Mononuclear cell (primary cell): ENCODE results near the gene LYPD8. TPM values are rescaled to one million over a fixed set of nuclear protein-coding genes. Genes with fewer than 3 reads are reported as not detected.

Experiments
- H3K27me3 ChIP-seq: 2 replicates; pipeline ENCODE4 v1.6.0; 2011; ENCODE audit warnings: low read length, control low read depth; ENCODE audit not compliant: insufficient read depth
- H3K4me1 ChIP-seq: 2 replicates; pipeline ENCODE4 v1.5.1; 2011; ENCODE audit warnings: mild to moderate bottlenecking, low read length, control low read depth; ENCODE audit not compliant: insufficient read depth
- H3K4me3 ChIP-seq: 2 replicates; pipeline ENCODE4 v1.5.1; 2011; ENCODE audit warnings: mild to moderate bottlenecking, low read length, moderate library complexity
- H3K9me3 ChIP-seq: 2 replicates; pipeline ENCODE4 v1.5.1; 2011; ENCODE audit warnings: low read depth, mild to moderate bottlenecking, control low read depth, low read length
- total RNA-seq: library from RNA; depleted of rRNA; stranded (reverse); fragments of >200 nt; gene quantifications from one replicate; pipeline ENCODE4 v1.2.3, GENCODE V29; 2012

Gene LYPD8
- total RNA-seq, 1 donor: not detected

DNA sequence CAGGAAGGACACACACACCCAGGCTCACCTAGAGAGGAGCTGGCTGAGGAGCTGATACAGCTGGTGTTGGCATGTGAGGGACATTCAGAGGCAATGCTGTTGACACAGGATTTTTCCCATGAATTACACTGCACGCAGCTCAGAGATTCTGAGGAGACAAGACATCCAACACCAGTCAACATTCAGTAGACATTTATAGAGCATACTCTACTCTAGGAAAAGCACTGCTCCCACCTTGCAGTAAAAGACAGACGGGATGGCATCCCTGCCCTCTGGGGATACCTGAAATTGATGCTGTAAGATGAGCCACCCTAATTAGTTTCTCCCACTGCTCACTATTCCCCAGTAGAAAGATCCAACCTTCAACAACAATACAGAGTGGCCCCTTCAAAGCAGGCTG lies 5.1 kb downstream of the LYPD8 start:
- Histone ChIP-seq H3K4me1 (peaks cover 4% of the 10 kb centered on the region), H3K4me3 (no peak overlapping the region), H3K9me3 (no peaks in the 10 kb centered on the region), H3K27me3 (no peaks in the 10 kb centered on the region)

DNA sequence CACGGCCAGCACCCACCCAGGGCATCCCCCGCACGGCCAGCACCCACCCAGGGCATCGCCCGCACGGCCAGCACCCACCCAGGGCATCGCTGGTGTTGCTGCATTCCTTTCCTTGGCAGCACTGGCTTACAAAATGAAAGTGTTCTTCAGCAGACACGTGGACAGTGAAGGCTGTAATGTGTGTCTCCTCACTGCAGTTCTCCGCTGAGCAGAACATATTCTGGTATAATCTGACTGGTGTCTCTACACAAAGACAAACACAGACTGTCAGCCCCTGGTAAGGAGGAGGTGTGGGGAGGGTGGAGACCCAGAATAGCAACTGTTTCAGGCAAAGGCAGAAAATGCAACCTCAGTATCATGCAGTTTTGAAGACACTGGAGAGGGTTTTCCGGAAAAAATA lies 7.3 kb downstream of the LYPD8 start:
- Histone ChIP-seq H3K4me3 (no peak overlapping the region), H3K27me3 (no peaks in the 10 kb centered on the region), H3K9me3 (no peaks in the 10 kb centered on the region), H3K4me1 (peaks cover 4% of the 10 kb centered on the region)

DNA sequence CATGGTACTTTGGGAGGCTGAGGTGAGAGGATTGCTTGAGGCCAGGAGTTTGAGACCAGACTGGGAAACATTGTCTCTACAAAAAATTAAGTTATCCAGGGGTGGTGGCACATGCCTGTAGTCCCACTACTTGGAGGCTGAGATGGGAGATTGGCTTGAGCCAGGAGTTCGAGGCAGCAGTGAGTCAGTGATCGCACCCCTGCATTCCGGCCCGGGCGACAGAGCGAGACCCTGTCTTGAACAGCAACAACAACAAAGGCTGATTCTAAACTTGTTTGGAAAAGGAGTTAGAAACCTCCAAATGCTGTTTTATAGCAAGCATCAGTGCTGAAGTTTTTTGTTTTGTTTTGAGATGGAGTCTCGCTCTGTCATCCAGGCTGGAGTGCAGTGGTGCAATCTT lies 14.7 kb downstream of the LYPD8 start:
- Histone ChIP-seq H3K4me1 (no peaks in the 10 kb centered on the region), H3K9me3 (no peaks in the 10 kb centered on the region), H3K4me3 (no peak overlapping the region), H3K27me3 (no peaks in the 10 kb centered on the region)

DNA sequence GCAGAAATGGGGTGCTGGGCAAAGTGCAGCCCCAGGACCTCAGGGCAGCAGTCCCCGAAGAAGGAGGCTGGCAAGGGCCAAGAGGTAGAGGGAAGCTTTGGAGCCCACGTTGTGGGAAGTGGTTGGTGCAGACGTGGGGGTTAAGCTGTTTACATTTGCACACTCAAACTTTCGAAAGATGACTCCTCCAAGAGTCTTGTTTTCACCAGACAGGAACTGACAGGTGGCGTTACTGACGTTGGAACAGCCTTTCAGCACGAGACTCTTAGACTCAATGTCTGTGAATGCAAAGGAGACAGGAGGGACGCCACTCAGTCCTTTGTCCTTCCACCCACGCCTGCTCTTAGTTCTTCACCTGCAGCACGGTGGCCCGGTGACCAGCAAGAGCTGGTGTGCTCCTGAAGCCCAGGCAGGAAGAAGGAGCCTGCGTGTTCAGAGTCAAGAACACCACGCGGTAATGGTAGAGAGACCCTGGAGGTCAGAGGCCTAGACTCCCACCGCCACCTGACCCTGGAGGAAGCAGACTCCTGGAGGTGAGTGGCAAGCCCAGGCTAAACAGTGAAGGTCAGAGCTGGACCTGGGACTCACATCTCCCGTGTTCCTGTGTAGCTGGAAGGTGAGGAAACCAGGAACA lies 15.9 kb downstream of the LYPD8 start:
- Histone ChIP-seq H3K4me1 (no peaks in the 10 kb centered on the region), H3K9me3 (no peaks in the 10 kb centered on the region), H3K4me3 (no peak overlapping the region), H3K27me3 (no peaks in the 10 kb centered on the region)

DNA sequence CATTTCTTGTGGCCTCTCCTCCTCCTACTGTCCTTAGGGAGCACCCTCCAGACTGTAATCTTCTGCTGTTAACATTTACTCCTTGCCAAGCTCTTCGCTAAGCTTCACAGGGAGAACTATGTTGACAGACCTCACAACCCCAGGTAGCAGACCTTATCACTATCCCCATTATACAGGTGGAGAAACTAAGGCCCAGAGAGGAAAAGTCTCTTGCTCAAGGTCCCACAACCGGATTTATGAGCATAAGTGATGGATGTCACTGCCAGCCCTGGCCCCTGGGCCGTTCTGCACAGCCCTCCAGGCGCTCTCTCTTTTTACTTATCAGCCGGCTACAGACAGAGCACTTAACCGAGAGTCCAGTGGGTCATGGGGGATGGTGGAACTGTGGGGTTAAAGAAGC lies 18.1 kb downstream of the LYPD8 start:
- no peaks in the 10 kb centered on the region for H3K9me3 ChIP-seq
- H3K27me3 ChIP-seq: no peaks in the 10 kb centered on the region
- no peaks in the 10 kb centered on the region for H3K4me1 ChIP-seq
- H3K4me3 ChIP-seq: no peak overlapping the region

DNA sequence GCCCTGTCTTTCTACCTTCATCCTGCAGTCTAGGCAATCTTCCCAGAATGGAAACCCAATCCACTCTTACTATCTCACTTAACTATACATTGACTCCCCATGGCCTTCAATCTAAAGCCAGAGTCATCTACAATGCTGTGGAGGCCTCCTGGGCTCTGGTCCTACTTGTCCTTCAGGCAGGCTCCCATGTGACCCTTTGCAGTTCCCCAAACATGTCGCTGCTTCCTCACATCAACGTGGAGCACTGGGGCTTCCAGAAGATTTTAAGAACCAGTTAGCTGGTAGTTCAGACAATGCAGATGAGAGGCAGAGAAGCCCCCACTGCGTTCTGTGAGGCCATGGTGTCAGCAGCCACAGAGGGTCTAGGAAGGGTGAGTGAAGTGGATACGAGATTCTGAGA lies 18.6 kb downstream of the LYPD8 start:
- Histone ChIP-seq H3K27me3 (no peaks in the 10 kb centered on the region), H3K4me1 (no peaks in the 10 kb centered on the region), H3K4me3 (no peak overlapping the region), H3K9me3 (no peaks in the 10 kb centered on the region)

DNA sequence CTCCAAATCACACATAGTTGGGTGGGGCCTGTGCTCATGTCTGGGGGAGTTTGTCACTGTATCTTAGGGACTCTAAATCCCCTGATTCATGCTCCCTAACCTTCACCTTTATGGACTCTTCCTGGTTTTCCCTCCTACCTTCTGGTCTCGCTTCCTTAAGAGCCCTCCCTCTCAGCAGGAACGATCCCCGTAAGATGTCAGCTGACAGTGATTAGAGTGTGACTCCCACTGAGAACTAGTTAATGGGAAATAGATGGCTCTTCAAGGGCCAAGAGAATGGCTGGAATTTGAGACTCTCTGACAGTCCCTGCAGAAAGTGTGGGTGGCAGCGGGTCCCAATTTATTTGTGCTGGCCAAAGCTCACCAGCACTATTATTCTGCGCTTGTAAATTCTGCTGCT lies 22.0 kb downstream of the LYPD8 start:
- no peaks in the 10 kb centered on the region for H3K27me3 ChIP-seq
- H3K4me1 ChIP-seq: no peaks in the 10 kb centered on the region

DNA sequence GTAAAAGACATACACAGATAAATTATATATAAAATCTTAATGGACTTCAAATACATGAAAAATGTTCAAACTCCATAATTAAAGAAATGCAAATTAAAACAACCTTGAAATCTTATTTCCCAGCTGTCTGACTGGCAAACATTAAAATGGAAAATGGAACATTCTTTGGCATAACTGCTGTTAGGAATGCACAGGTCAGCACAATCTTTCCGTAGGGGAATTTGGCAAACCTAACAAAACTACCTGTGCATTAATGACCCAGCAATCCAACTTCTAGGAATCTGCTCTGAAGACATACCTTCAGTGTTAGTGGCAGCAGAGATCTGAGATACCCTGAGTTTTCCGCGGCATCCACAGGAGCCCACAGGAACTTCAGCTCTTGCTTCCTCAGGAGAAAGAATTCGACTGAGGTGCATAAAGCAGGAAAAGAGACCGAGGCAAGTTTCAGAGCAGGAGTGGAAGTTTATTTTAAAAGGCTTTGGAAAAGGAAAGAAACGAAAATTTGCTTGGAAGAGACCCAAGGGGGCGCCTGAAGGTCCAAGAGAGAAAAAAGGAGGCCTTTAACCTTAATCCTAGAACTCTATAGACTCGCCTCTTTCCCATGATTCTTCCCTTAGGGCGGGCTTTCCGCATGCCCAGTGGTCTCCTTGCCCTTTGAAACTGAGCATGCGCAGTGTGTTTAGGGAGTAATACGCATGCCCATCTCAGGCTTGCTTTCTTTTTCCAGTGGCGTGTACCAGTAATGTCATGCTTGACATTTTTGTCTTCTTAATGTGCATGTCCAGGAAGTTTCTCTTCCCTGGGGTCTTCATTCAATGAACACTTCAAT lies 24.8 kb downstream of the LYPD8 start:
- Histone ChIP-seq H3K27me3 (no peaks in the 10 kb centered on the region), H3K4me1 (no peaks in the 10 kb centered on the region), H3K4me3 (no peak overlapping the region), H3K9me3 (no peaks in the 10 kb centered on the region)

More for the DNA sequence above, 22.0 kb downstream of the LYPD8 start:
- H3K9me3 ChIP-seq: no peaks in the 10 kb centered on the region
- H3K4me3 ChIP-seq: no peak overlapping the region

DNA sequence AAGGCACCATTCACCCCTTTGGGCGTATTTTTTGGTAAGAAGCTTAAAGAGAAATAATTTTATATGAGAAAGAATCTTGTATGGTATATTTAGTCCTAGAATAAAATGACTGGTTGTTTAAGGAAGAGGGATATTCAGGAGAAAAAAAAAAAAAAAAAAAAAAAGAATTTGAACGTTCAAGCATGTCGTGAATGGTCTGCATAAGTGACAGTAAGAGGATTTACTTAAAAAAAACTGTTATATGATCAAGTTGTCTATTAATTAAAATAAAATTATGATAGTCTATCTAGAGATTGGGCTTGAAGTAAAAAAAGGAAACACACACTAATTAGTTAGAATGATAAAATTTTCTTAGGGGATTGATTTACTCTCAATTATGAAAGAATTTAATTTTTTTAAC lies 41.3 kb downstream of the LYPD8 start:
- peaks cover 25% of the 10 kb centered on the region for H3K9me3 ChIP-seq
- no peak overlapping the region for H3K4me3 ChIP-seq
- peaks cover 18% of the 10 kb centered on the region for H3K4me1 ChIP-seq
- no peaks in the 10 kb centered on the region for H3K27me3 ChIP-seq

DNA sequence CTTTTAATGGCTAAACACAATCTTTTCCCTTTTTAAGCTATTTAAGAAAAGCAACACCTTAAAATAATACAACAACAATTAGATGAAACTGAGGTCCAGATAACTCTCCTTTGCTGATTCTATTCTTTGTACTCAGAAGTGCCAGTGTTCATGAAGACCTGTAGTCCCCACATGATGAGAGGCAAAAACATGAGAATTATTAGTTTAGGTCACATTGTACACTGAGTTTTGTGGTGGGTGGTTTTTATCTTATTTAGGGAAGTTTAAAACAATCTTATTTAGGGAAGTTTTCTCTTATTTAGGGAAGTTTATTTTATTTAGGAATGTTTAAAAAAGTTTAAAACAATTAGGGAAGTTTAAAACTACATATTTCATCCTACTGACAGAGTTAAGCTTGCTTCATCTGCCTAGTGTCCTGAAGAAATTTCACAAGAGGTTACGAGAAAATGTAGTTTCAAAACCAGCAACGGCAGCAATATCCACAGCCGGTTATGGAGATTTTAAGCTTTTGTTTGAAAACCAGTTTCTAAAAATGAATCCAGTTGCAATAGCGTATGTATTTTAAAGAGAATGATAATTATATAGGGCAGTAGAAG lies 45.2 kb downstream of the LYPD8 start:
- no peak overlapping the region for H3K4me3 ChIP-seq
- peaks cover 18% of the 10 kb centered on the region for H3K9me3 ChIP-seq
- H3K4me1 ChIP-seq: peaks cover 18% of the 10 kb centered on the region
- no peaks in the 10 kb centered on the region for H3K27me3 ChIP-seq

DNA sequence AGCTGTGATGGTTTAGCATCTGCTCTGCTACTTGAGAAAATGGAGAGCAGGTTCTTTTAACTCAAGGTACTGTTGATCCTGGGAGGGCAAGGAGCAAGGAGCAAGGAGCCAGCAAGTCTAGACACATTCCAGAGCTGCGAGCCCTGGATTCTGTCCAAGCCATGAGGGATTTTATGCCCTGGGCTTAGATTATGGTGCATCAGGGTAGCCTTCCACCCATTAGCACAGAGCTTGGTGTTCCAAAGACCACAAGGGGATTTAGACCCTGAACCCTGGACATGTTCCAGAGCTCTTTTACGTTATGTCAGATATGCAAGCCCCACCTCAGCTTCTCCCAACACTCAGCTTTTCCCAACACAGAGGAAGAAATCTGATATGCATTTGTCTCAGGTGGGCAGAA lies 51.0 kb downstream of the LYPD8 start:
- Histone ChIP-seq H3K9me3 (no peaks in the 10 kb centered on the region), H3K4me1 (peaks cover 2% of the 10 kb centered on the region), H3K27me3 (no peaks in the 10 kb centered on the region), H3K4me3 (no peak overlapping the region)

DNA sequence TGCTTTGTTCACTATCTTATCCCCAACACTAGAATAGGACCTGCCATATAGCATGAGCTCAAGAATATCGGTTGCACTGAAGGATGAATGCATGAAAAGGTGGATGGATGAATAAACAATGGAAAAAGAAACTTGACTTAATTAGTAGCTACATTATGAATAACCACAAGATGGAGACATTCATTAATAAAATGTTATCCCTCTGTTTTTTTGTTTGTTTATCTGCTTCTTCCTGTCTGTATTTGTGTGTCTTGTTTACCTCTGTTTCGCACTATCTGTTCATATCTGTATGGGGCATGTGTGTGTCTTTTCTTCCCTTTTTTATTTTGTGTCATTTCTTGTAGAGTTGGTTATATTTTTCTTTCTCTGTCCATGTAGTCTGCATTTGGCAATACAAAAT lies 51.9 kb downstream of the LYPD8 start:
- Histone ChIP-seq H3K9me3 (no peaks in the 10 kb centered on the region), H3K4me3 (no peak overlapping the region), H3K4me1 (no peaks in the 10 kb centered on the region), H3K27me3 (no peaks in the 10 kb centered on the region)

DNA sequence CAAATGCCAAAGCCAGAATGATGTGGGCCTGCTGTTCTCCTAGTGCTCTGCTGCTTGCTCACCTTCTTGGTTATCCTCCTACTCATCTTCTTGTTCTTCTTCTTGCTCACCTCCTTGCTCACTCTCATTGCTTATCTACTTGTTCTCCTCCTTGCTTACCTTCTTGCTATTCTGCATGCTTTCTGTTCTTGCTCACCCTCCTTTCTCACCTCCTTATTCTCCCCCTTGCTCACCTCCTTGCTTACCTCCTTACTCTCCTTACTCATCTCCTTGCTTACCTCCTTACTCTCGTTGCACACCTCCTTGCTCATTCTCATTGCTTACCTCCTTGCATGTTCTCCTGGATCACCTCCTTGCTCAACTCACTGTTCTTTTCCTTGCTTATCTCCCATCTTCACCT lies 52.8 kb downstream of the LYPD8 start, which contains the start of gene OR14I1:
Gene OR14I1, minus strand, starts transcription at position 53 of the 400 bp plus-strand sequence.
- Histone ChIP-seq H3K9me3 (no peaks in the 10 kb centered on the region), H3K4me1 (no peaks in the 10 kb centered on the region), H3K27me3 (no peaks in the 10 kb centered on the region), H3K4me3 (no peak within 1 kb of the TSS)

DNA sequence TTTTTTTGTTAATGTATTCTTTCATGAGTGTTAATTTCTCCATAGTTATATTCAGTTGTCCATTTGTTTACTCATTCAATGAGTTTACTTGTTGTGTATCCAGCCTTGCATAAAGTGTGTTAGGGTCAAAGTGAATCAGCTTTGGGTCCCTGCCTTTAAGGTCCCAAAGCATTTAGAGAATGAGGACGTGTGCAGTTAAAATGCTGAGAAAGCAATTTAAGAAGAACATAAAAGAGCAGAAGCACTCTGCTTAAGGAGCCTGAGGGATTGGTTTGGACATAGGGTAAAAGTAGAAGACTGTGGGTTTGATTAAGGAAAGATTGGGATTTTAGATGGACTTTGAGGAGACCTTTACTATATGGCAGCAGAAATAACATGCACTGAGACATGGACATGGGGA lies 56.5 kb downstream of the LYPD8 start:
- no peaks in the 10 kb centered on the region for H3K9me3 ChIP-seq
- no peaks in the 10 kb centered on the region for H3K27me3 ChIP-seq
- no peaks in the 10 kb centered on the region for H3K4me1 ChIP-seq
- H3K4me3 ChIP-seq: no peak overlapping the region

DNA sequence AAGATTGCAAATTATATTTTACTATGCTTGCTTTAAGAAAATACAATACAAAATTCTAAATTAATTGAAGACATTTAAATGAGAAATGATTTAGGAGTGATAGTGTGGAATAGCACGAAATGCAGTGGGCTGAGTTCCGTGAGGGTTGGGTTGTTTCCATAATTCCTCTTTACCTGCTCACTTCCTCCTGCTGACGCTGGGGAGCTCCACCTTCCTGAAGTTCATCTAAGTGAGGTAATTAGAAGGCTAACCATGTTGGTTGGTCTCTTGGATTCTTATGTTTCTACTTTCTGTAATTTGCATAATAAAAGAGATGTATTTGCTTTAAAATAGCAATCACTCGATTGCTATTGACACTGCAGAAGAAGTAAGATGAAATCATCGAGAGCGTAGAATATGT lies 57.7 kb downstream of the LYPD8 start:
- Histone ChIP-seq H3K9me3 (no peaks in the 10 kb centered on the region), H3K4me3 (no peak overlapping the region), H3K4me1 (no peaks in the 10 kb centered on the region), H3K27me3 (no peaks in the 10 kb centered on the region)
